Esophagus squamous epithelium (tissue), 5 donors: ENCODE measurements around the gene NFKBIE. TPM values are rescaled to one million over a fixed set of nuclear protein-coding genes. Genes with fewer than 3 reads are reported as not detected.

Experiments
- DNase-seq: peaks from one replicate; lab custom pipeline; 2025; lab: John Stamatoyannopoulos, UW
- H3K27ac ChIP-seq, 4 donors: fragments of 200-600 bp; sonication (generic); one replicate each; pipeline ENCODE4 v1.5.1; 2016 to 2019; ENCODE audit warnings: mild to moderate bottlenecking in 1 of 4
- H3K27me3 ChIP-seq, 4 donors: fragments of 200-600 bp; sonication (generic); 1 replicate in 3 of 4; 2 replicates in 1 of 4; pipeline versions ENCODE4 v1.5.1 to v1.6.0; 2017 to 2021; ENCODE audit warnings: antibody characterized with exemption in 1 of 4
- H3K36me3 ChIP-seq, 3 donors: fragments of 200-600 bp; sonication (generic); one replicate each; pipeline ENCODE4 v1.5.1; 2016 to 2019
- H3K4me1 ChIP-seq, 3 donors: fragments of 200-600 bp; sonication (generic); one replicate each; pipeline ENCODE4 v1.5.1; 2017 to 2019
- H3K4me3 ChIP-seq, 4 donors: fragments of 200-600 bp; sonication (generic); 1 replicate in 3 of 4; 2 replicates in 1 of 4; pipeline ENCODE4 v1.5.1; 2016 to 2019; ENCODE audit warnings: mild to moderate bottlenecking in 2 of 4, moderate library complexity in 1 of 4
- H3K9me3 ChIP-seq, 3 donors: fragments of 200-600 bp; sonication (generic); one replicate each; pipeline ENCODE4 v1.5.1; 2016 to 2019
- POLR2A ChIP-seq, 4 donors: fragments of 450-650 bp; IDR thresholded peaks; one replicate each; pipeline ENCODE4 v1.6.1; 2017; ENCODE audit warnings: antibody characterized with exemption in 4 of 4, mild to moderate bottlenecking in 4 of 4, moderate library complexity in 3 of 4
- WGBS, 2 donors: methylation state at CpG; one replicate each; pipeline ENCODE4 v1.1.5; 2018; 5-methylcytosine and 5-hydroxymethylcytosine counted together
- intact Hi-C: fragments of 100-400 bp; cut with DNase I; formaldehyde crosslinking; loops from one replicate; pipeline ENCODE4 v1.15.0; 2022
- total RNA-seq, 4 donors: library from RNA; depleted of rRNA; stranded (reverse); fragments of >200 nt; gene quantifications; one replicate each; pipeline ENCODE4 v1.1.0, GENCODE V29; 2016
- TF ChIP-seq, protein P1 (sequence below), 6 experiments: fragments of 450-650 bp in 4 of 6; fragments of 200-600 bp in 2 of 6; sonication (generic) in 2 of 6; IDR thresholded peaks; one replicate each; pipeline ENCODE4 v1.5.1; 2016 to 2019; ENCODE audit warnings: antibody characterized with exemption in 6 of 6, mild to moderate bottlenecking in 4 of 6, moderate library complexity in 4 of 6
- donor health status: DM: yes; HTN: yes; CAD: no.

NFKBIE gene
- total RNA-seq, 4 donors from 2014 or later, result 8.6 to 11.2 (median 10.2) TPM

GRCh38 chr6:44262467-44263353, 2.6 kb downstream of the NFKBIE start:
- Histone ChIP-seq H3K4me1 (peaks cover 26 to 47% (median 29%) of the 10 kb centered on the region in 3 donors), H3K36me3 (peaks cover 0 to 33% (median 4%) of the 10 kb centered on the region in 3 donors), H3K27ac (peak overlapping the region; percentile 8 to 87 (median 44)), H3K4me3 (peak overlapping the region in 3 of 4 donors; percentile 67 to 96 (median 90)), H3K27me3 (no peaks in the 10 kb centered on the region), H3K9me3 (no peaks in the 10 kb centered on the region)
- intact Hi-C loops, result no loop called here
- no peak for DNase-seq
- TF ChIP-seq, protein P1, sequence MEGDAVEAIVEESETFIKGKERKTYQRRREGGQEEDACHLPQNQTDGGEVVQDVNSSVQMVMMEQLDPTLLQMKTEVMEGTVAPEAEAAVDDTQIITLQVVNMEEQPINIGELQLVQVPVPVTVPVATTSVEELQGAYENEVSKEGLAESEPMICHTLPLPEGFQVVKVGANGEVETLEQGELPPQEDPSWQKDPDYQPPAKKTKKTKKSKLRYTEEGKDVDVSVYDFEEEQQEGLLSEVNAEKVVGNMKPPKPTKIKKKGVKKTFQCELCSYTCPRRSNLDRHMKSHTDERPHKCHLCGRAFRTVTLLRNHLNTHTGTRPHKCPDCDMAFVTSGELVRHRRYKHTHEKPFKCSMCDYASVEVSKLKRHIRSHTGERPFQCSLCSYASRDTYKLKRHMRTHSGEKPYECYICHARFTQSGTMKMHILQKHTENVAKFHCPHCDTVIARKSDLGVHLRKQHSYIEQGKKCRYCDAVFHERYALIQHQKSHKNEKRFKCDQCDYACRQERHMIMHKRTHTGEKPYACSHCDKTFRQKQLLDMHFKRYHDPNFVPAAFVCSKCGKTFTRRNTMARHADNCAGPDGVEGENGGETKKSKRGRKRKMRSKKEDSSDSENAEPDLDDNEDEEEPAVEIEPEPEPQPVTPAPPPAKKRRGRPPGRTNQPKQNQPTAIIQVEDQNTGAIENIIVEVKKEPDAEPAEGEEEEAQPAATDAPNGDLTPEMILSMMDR (IDR thresholded peaks at IDR 0.05), result no peak
- no peak for TF ChIP-seq POLR2A (IDR thresholded peaks at IDR 0.05)
- 50 to 57% methylated on average over 5 of the region's 7 CpGs for WGBS, 2 donors

- WGBS, 2 donors, result 84% methylated on average over 6 of the region's 8 CpGs; no CpG with 5 or more reads in 1 of the 2 donors
- no peak for DNase-seq
- peaks cover 32 to 55% (median 33%) of the 10 kb centered on the region in 3 donors for H3K4me1 ChIP-seq
- H3K27ac ChIP-seq, result no peak overlapping the region
- no peak overlapping the region for H3K4me3 ChIP-seq
- intact Hi-C loops, result no loop called here
- no peaks in the 10 kb centered on the region for H3K9me3 ChIP-seq
- no peaks in the 10 kb centered on the region for H3K27me3 ChIP-seq
- TF ChIP-seq, protein P1 (IDR thresholded peaks at IDR 0.05), result no peak
- TF ChIP-seq POLR2A (IDR thresholded peaks at IDR 0.05), result no peak
- H3K36me3 ChIP-seq, result peaks cover 0 to 33% (median 4%) of the 10 kb centered on the region in 3 donors
These were observed 3.8 kb downstream of the NFKBIE start for GRCh38 chr6:44261581-44261980.

DNA sequence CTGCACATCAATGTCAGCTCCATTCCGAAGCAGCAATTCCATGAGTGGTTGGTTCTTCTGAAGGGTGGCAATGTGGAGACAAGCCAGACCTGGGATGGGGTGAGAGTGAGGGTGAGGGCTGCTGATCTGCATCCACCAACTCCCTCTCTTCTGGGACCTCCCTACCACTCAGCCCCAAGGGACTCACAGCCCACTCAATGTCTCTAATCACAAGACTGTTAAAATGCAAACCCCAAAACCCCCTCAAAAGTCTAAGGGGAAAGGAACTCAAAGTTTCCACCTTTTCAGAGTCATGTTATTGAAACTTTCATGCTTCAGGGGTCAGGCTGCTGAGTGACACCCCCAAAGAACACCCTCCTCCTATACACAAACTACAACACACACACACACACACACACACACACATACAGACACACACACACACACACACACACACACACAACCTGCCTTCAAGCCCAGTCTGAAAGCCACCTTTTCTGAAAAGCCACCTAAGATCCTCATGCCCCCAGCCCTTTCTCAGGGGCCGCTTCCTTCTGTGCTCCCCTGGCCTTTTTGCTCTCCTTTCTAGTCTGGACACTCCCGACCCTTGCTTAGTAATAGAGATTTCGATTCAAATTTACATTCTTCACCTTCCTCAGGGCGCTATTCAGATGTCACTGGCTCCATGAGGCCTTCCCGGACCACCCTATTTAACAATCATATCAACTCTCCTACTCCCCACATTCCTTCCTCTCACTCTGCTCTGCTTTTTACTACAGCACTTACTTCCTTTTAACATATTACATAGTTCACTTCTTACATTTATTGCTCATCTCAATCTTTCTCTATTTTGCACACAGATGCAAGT, 4.7 kb downstream of the NFKBIE start:
- TF ChIP-seq, protein P1 (IDR thresholded peaks at IDR 0.05), result no peak
- no peak for TF ChIP-seq POLR2A (IDR thresholded peaks at IDR 0.05)
- Histone ChIP-seq H3K4me1 (peaks cover 39 to 62% (median 39%) of the 10 kb centered on the region in 3 donors), H3K27ac (no peak overlapping the region), H3K27me3 (no peaks in the 10 kb centered on the region), H3K4me3 (no peak overlapping the region), H3K9me3 (no peaks in the 10 kb centered on the region), H3K36me3 (peaks cover 0 to 34% (median 4%) of the 10 kb centered on the region in 3 donors)
- intact Hi-C loops, result no loop called here
- no peak for DNase-seq
- WGBS, 2 donors, result 72 to 94% methylated on average over 5 of the region's 6 CpGs

GRCh38 chr6:44260011-44260410, 5.3 kb downstream of the NFKBIE start:
- Histone ChIP-seq H3K27ac (no peak overlapping the region), H3K27me3 (no peaks in the 10 kb centered on the region), H3K4me3 (no peak overlapping the region), H3K9me3 (no peaks in the 10 kb centered on the region), H3K4me1 (peaks cover 38 to 62% (median 39%) of the 10 kb centered on the region in 3 donors), H3K36me3 (peaks cover 0 to 41% (median 7%) of the 10 kb centered on the region in 3 donors)
- no peak for TF ChIP-seq POLR2A (IDR thresholded peaks at IDR 0.05)
- TF ChIP-seq, protein P1 (IDR thresholded peaks at IDR 0.05), result no peak
- intact Hi-C loops, result no loop called here
- DNase-seq, result no peak
- WGBS, 2 donors, result 88% methylated on average over 5 of the region's 8 CpGs; no CpG with 5 or more reads in 1 of the 2 donors
